GM12872 (cell line): ENCODE results near the gene AUTS2.

Experiments used
- TF ChIP-seq, protein P1 (sequence below): IDR thresholded peaks from 3 replicates; pipeline ENCODE4 v1.5.1; 2011; ENCODE audit warnings: low read depth, mild to moderate bottlenecking, low read length, moderate library complexity; ENCODE audit not compliant: insufficient read depth

Gene AUTS2

DNA sequence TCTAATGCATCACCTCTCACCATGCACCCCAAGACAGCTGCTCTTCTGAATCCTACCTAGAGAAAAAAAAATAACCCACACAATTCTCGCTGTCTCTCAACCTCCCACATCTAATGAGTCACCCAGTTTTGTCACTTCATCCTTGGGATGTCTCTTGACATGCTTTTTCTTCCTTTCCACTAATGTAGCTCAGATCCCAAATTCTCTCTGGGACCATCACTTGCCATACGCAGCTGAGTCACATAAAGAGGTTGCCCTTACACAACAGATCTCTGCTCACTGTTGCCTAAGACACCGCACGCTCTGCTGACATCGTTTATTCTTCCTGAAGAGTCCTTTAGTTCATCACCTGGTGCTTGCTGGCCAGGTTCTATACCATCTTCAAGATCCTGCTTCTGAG is 927.7 kb downstream of the AUTS2 start:
- TF ChIP-seq, protein P1, sequence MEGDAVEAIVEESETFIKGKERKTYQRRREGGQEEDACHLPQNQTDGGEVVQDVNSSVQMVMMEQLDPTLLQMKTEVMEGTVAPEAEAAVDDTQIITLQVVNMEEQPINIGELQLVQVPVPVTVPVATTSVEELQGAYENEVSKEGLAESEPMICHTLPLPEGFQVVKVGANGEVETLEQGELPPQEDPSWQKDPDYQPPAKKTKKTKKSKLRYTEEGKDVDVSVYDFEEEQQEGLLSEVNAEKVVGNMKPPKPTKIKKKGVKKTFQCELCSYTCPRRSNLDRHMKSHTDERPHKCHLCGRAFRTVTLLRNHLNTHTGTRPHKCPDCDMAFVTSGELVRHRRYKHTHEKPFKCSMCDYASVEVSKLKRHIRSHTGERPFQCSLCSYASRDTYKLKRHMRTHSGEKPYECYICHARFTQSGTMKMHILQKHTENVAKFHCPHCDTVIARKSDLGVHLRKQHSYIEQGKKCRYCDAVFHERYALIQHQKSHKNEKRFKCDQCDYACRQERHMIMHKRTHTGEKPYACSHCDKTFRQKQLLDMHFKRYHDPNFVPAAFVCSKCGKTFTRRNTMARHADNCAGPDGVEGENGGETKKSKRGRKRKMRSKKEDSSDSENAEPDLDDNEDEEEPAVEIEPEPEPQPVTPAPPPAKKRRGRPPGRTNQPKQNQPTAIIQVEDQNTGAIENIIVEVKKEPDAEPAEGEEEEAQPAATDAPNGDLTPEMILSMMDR: no peak

DNA sequence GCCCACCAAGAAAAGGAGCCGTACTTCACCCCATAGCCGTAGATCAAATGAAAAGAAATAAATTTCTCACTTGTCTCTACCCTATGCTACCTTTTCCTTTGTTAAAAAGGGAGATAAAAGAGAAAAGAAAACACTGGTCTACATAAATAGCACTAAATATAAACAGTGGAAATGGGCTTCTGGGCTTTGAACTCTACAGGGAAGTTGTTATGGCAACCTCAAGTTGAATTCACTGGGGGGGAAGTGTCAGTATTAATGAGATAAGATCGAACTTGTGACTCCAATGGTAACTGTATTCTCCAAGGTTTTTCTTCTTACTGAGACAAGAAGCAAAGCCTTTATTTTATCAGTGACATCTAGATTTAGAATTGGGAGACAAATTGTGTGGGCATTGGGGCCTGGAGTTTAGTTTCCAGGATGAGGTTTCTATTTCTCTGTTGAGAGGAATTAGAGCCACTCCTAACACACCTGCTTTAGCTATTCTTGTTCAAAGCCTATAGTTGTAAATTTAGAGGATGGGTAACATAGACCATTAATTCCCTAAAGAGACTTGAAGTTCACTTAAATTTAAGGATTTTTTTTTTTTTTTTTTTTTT is 929.3 kb downstream of the AUTS2 start:
- TF ChIP-seq, protein P1: no peak

DNA sequence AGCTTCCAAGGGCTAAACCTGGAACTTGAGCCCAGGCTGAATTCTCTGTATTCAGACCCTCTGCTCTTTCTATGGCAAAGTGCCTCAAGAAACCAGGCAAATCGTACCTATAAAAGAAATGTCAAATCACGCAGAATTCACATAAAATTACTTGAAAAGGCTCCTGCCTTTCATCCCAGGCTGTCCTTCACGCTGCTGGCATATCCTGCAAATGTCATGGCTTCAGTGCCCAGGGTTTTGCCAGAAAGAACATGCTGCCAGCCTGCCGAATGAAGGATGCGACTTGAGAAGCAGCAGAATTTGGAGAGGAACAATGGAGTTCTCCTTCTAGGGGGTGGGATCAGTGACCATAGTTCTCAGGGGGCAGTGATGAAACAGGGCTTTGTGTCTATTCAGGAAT is 931.2 kb downstream of the AUTS2 start:
- TF ChIP-seq, protein P1: no peak

- TF ChIP-seq, protein P1: no peak
These were observed 931.8 kb downstream of the AUTS2 start for GRCh38 chr7:70529914-70530585.

DNA sequence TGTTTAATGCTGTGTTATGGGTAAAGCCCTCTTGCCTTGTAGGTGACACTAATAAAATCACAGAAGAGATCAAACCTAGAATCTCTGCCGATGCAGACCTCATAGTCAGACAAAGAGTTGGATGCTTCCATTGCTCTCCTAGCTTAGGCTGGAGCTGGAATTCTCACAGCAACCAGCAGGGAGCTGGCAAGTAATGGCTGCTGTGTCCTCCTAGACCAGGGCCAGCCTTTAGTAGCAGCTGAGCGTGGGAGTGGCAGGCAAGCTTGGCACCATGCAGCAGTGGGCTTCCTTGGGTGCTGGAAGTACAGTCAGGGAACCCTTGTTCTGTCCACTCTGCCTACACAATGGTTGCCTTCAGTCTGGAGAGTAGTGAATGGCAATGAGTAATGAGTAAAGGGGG is 935.3 kb downstream of the AUTS2 start:
- TF ChIP-seq, protein P1: no peak

DNA sequence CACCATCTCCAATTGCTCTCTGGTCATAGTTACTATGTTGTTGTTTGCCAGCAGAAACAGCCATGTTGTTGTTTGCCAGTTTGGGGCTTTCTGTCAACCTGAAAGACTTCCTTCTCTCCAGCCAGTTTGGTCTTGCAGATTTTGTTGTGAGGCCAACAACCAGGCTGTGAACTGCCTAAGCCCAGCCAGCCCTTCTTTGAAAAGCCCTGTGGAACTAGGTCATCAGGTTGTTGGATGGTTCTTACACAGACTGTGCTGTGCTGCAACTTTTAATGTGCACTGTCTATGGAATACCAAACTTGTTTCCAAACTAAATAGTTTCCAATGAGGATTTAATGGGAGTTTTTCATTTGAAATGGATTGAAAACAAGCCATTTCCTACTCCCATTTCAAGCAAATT is 940.9 kb downstream of the AUTS2 start:
- TF ChIP-seq, protein P1: no peak

DNA sequence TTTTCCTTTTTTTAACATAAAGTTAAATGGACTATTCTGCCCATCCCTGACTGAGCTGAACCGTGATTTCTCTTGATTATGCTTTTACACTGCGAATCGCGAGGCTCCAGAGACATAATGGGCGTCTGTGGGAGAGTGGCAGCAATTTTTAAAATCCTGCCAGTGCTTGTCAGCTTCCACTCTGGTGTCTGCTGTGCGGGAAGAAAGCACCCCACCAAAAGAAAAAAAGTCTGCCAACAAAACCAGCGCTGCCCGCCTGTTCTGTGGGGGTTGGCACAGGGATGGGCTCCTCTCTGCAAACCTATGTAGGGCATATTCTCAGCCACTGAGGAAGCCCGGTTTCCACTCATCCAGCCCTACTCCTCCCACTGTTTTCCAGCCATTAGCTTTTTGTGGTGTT is 941.3 kb downstream of the AUTS2 start:
- TF ChIP-seq, protein P1: no peak
